ENCODE data around the gene ITPRID1.
"Not testable (repeated sequence)": the region's sequence is repeated elsewhere in the genome, so short reads cannot be mapped to it uniquely, and the experiment has no call there.

The ITPRID1 gene
- 0 reads per million in 2 donors for total RNA-seq

GRCh38 chr7:31513790-31514189, at the start of gene ITPRID1:
ITPRID1 (plus strand) TSS chr7:31514090; CDS start chr7:31553025, 38,935 bp downstream.
- no peak for DNase-seq

- no peak for DNase-seq
Observed at GRCh38 chr7:31464601-31465000, 49.3 kb upstream of the ITPRID1 start.

- DNase-seq = no peak
Observed at GRCh38 chr7:31465285-31465684, 48.6 kb upstream of the ITPRID1 start.

GRCh38 chr7:31466036-31466435, 47.9 kb upstream of the ITPRID1 start:
- DNase-seq = no peak

- not testable (repeated sequence) for DNase-seq
Observed at GRCh38 chr7:31470883-31471282, 43.0 kb upstream of the ITPRID1 start.

GRCh38 chr7:31475368-31475767, 38.5 kb upstream of the ITPRID1 start:
- no peak for DNase-seq

GRCh38 chr7:31476073-31476745, 37.7 kb upstream of the ITPRID1 start:
- DNase-seq = no peak

GRCh38 chr7:31476941-31477677, 36.8 kb upstream of the ITPRID1 start:
- DNase-seq = no peak

- DNase-seq = no peak
Observed at GRCh38 chr7:31478018-31478417, 35.9 kb upstream of the ITPRID1 start.

- DNase-seq = peak in 1 of 5 experiments; percentile 4
Observed at GRCh38 chr7:31478721-31479120, 35.2 kb upstream of the ITPRID1 start.

GRCh38 chr7:31487071-31487470, 26.8 kb upstream of the ITPRID1 start:
- DNase-seq = no peak

- no peak for DNase-seq
Observed at GRCh38 chr7:31487476-31487875, 26.4 kb upstream of the ITPRID1 start.

- peak in 1 of 5 experiments; percentile 58 for DNase-seq
Observed at GRCh38 chr7:31488562-31489203, 25.2 kb upstream of the ITPRID1 start.

- DNase-seq = no peak
Observed at GRCh38 chr7:31490796-31491314, 23.0 kb upstream of the ITPRID1 start.

GRCh38 chr7:31492086-31492485, 21.8 kb upstream of the ITPRID1 start:
- no peak for DNase-seq

GRCh38 chr7:31493714-31494181, 20.1 kb upstream of the ITPRID1 start:
- DNase-seq = no peak

GRCh38 chr7:31494421-31494820, 19.5 kb upstream of the ITPRID1 start:
- DNase-seq = no peak

GRCh38 chr7:31495653-31496052, 18.2 kb upstream of the ITPRID1 start:
- no peak for DNase-seq

GRCh38 chr7:31497516-31497915, 16.4 kb upstream of the ITPRID1 start:
- DNase-seq = no peak

- DNase-seq = no peak
Observed at GRCh38 chr7:31500656-31501055, 13.2 kb upstream of the ITPRID1 start.

- DNase-seq = no peak
Observed at GRCh38 chr7:31508823-31509222, 5.1 kb upstream of the ITPRID1 start.

- DNase-seq = no peak
Observed at GRCh38 chr7:31512166-31512565, 1.7 kb upstream of the ITPRID1 start.

All from T-helper 2 cell (primary cell).